ENCODE measurements around the gene MYCN. TPM values are rescaled to one million over a fixed set of nuclear protein-coding genes. Genes with fewer than 3 reads are reported as not detected.

MYCN gene
- total and polyA plus RNA-seq, 4 donors, result 0.16 to 1.3 TPM; not detected in 2

GRCh38 chr2:15935675-15936074, 4.7 kb upstream of the MYCN start:
- no peaks in the 10 kb centered on the region for H3K9me3 ChIP-seq (ENCODE audit: control insufficient read depth in 4 of 4, low read length in 3 of 4)
- H3K4me3 ChIP-seq (ENCODE audit: low read depth in 1 of 3, low read length in 3 of 3), result no peak overlapping the region
- peaks cover 6 to 24% (median 18%) of the 10 kb centered on the region in 4 donors for H3K4me1 ChIP-seq (ENCODE audit: control insufficient read depth in 4 of 4, insufficient read depth in 4 of 4, low read length in 3 of 4)
- 88% methylated on average over 4 of the region's 4 CpGs for WGBS
- no peak for TF ChIP-seq RAD21 (IDR thresholded peaks at IDR 0.05)
- no peak for TF ChIP-seq EGR1 (IDR thresholded peaks at IDR 0.05; ENCODE audit: low read depth in 2 of 2)
- TF ChIP-seq MAX (IDR thresholded peaks at IDR 0.05), result no peak
- TF ChIP-seq SP1 (IDR thresholded peaks at IDR 0.05), result no peak
- no peak for TF ChIP-seq FOXA1 (IDR thresholded peaks at IDR 0.05)
- TF ChIP-seq JUND (IDR thresholded peaks at IDR 0.05), result no peak
- no peak for TF ChIP-seq GABPA (IDR thresholded peaks at IDR 0.05 in 1 of 2, conservative IDR thresholded peaks at IDR 0.05 in 1 of 2)
- TF ChIP-seq HNF4G (IDR thresholded peaks at IDR 0.05), result no peak
- TF ChIP-seq NR2F2 (IDR thresholded peaks at IDR 0.05), result no peak
- no peak for TF ChIP-seq CTCF (IDR thresholded peaks at IDR 0.05; ENCODE audit: low read depth, low read length, missing input control)
- no peak for TF ChIP-seq YY1 (IDR thresholded peaks at IDR 0.05)
- TF ChIP-seq HNF4A (conservative IDR thresholded peaks at IDR 0.05), result no peak
- TF ChIP-seq FOXA2 (IDR thresholded peaks at IDR 0.05), result no peak
- no peak for TF ChIP-seq ATF3 (IDR thresholded peaks at IDR 0.05)
- TF ChIP-seq REST (IDR thresholded peaks at IDR 0.05), result no peak
- H3K9ac ChIP-seq (ENCODE audit: low read depth in 1 of 2, low read length in 2 of 2), result no peak overlapping the region
- no peaks in the 10 kb centered on the region for H3K36me3 ChIP-seq (ENCODE audit: control insufficient read depth in 4 of 4, insufficient read depth in 3 of 4, low read depth in 1 of 4, low read length in 3 of 4)
- no peak for DNase-seq (ENCODE audit: low spot score)
- H3K27me3 ChIP-seq (ENCODE audit: control insufficient read depth in 4 of 4, insufficient read depth in 4 of 4, low read length in 3 of 4), result peaks cover 0 to 3% (median 0%) of the 10 kb centered on the region in 4 donors
- H3K27ac ChIP-seq (ENCODE audit: low read depth in 1 of 2, low read length in 2 of 2), result no peak overlapping the region

- Histone ChIP-seq H3K9ac (ENCODE audit: low read depth in 1 of 2, low read length in 2 of 2) (no peak overlapping the region), H3K4me3 (ENCODE audit: low read depth in 1 of 3, low read length in 3 of 3) (no peak overlapping the region), H3K27me3 (ENCODE audit: control insufficient read depth in 4 of 4, insufficient read depth in 4 of 4, low read length in 3 of 4) (peaks cover 0 to 3% (median 2%) of the 10 kb centered on the region in 4 donors), H3K9me3 (ENCODE audit: control insufficient read depth in 4 of 4, low read length in 3 of 4) (no peaks in the 10 kb centered on the region), H3K27ac (ENCODE audit: low read depth in 1 of 2, low read length in 2 of 2) (no peak overlapping the region), H3K36me3 (ENCODE audit: control insufficient read depth in 4 of 4, insufficient read depth in 3 of 4, low read depth in 1 of 4, low read length in 3 of 4) (no peaks in the 10 kb centered on the region), H3K4me1 (ENCODE audit: control insufficient read depth in 4 of 4, insufficient read depth in 4 of 4, low read length in 3 of 4) (peaks cover 10 to 33% (median 26%) of the 10 kb centered on the region in 4 donors)
- no peak for DNase-seq (ENCODE audit: low spot score)
- TF ChIP-seq CTCF (IDR thresholded peaks at IDR 0.05; ENCODE audit: low read depth, low read length, missing input control) (no peak), FOXA2 (IDR thresholded peaks at IDR 0.05) (no peak), RAD21 (IDR thresholded peaks at IDR 0.05) (no peak), SP1 (IDR thresholded peaks at IDR 0.05) (no peak), REST (IDR thresholded peaks at IDR 0.05) (no peak)
- 95% methylated on average over 5 of the region's 5 CpGs for whole genome bisulfite sequencing
Observed at GRCh38 chr2:15936277-15937104, 3.9 kb upstream of the MYCN start.
